ENCODE measurements around the gene TTLL4.

The TTLL4 gene

DNA sequence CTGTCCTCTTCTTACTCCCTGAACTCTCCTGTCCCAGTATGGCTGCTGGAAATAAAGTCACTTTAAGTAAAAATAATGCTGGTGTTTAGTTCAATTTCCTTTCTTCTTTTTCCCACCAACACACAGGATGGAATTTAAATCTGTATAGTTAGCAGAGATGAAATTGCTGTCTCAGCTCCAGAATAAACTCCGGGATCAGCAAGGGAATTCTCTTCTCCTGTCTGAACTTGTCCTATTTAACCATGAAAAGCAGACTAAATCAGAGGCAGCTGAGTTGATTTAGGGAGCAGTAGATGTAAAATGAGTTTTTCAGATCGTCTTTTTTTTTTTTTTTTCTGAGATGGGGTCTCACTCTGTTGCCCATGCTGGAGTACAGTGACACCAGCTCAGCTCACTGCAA lies 25.9 kb downstream of the TTLL4 start:
- TF ChIP-seq, protein P1, sequence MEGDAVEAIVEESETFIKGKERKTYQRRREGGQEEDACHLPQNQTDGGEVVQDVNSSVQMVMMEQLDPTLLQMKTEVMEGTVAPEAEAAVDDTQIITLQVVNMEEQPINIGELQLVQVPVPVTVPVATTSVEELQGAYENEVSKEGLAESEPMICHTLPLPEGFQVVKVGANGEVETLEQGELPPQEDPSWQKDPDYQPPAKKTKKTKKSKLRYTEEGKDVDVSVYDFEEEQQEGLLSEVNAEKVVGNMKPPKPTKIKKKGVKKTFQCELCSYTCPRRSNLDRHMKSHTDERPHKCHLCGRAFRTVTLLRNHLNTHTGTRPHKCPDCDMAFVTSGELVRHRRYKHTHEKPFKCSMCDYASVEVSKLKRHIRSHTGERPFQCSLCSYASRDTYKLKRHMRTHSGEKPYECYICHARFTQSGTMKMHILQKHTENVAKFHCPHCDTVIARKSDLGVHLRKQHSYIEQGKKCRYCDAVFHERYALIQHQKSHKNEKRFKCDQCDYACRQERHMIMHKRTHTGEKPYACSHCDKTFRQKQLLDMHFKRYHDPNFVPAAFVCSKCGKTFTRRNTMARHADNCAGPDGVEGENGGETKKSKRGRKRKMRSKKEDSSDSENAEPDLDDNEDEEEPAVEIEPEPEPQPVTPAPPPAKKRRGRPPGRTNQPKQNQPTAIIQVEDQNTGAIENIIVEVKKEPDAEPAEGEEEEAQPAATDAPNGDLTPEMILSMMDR (conservative IDR thresholded peaks at IDR 0.05; ENCODE audit: control insufficient read depth, insufficient read depth, low read depth, low read length): no peak
- H3K4me3 ChIP-seq (ENCODE audit: control insufficient read depth, low read depth, low read length): no peak overlapping the region
- DNase-seq (ENCODE audit: low read depth): no peak

DNA sequence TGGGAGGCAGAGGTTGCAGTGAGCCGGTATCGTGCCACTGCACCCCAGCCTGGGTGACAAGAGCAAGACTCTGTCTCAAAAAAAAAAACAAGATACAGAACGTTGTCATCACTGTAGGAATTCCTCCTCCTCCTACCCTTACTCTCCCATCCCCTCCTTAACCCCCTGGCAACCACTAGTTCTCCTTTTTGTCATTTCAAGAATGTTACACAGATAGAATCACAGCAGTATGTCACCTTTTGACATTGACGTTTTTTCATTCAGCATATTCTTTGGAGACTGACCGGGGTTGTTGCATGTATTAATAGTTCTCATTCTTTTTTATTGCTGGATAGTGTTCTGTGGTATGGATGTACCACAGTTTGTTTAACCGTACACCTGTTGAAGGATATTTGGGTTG lies 32.4 kb downstream of the TTLL4 start:
- no peak overlapping the region for H3K4me3 ChIP-seq (ENCODE audit: control insufficient read depth, low read depth, low read length)

DNA sequence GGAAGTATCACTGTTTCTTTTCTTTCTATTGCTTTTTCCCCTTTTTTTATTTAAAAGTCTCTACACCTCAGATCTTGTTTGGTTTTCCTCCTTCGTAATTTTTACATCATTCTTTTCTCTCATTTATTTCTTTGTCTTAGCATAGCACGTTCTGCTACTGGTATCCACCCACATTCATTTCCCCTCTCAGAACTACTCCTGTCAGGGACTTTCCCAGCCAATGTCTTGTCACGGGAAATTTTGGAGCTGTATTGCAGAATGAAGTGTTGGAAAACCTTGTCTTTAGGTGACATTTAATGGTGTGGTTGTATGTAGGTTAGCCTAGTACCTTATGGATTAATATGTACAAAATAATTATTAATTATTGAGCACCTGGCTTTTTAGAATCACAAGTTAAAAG lies 34.0 kb downstream of the TTLL4 start:
- DNase-seq (ENCODE audit: low read depth): no peak
- no peak overlapping the region for H3K4me3 ChIP-seq (ENCODE audit: control insufficient read depth, low read depth, low read length)
- TF ChIP-seq, protein P1 (conservative IDR thresholded peaks at IDR 0.05; ENCODE audit: control insufficient read depth, insufficient read depth, low read depth, low read length): no peak

More for the DNA sequence above, 32.4 kb downstream of the TTLL4 start:
- TF ChIP-seq, protein P1 (conservative IDR thresholded peaks at IDR 0.05; ENCODE audit: control insufficient read depth, insufficient read depth, low read depth, low read length): no peak
- DNase-seq (ENCODE audit: low read depth): no peak

DNA sequence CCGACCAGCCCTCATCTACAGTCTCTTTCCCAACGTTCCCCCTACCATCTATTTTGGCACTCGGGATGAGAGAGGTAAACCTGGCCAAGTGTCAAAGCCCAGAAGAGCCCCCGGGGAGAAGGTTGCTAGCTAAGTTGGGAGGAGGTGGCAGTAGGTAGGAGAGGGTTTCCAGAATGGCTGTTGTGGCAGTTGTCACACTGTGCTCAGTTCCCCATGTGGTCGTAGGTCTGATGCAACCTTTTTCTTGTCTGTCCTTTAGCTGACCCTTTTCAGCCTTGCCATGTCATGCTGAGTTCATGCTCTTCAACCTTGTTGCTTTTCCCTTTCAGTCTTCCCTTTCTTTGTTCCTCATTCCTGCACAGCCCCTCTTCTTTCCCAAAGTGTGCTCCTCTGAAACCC lies 34.5 kb downstream of the TTLL4 start:
- H3K4me3 ChIP-seq (ENCODE audit: control insufficient read depth, low read depth, low read length): no peak overlapping the region
- no peak for DNase-seq (ENCODE audit: low read depth)
- TF ChIP-seq, protein P1 (conservative IDR thresholded peaks at IDR 0.05; ENCODE audit: control insufficient read depth, insufficient read depth, low read depth, low read length): no peak

DNA sequence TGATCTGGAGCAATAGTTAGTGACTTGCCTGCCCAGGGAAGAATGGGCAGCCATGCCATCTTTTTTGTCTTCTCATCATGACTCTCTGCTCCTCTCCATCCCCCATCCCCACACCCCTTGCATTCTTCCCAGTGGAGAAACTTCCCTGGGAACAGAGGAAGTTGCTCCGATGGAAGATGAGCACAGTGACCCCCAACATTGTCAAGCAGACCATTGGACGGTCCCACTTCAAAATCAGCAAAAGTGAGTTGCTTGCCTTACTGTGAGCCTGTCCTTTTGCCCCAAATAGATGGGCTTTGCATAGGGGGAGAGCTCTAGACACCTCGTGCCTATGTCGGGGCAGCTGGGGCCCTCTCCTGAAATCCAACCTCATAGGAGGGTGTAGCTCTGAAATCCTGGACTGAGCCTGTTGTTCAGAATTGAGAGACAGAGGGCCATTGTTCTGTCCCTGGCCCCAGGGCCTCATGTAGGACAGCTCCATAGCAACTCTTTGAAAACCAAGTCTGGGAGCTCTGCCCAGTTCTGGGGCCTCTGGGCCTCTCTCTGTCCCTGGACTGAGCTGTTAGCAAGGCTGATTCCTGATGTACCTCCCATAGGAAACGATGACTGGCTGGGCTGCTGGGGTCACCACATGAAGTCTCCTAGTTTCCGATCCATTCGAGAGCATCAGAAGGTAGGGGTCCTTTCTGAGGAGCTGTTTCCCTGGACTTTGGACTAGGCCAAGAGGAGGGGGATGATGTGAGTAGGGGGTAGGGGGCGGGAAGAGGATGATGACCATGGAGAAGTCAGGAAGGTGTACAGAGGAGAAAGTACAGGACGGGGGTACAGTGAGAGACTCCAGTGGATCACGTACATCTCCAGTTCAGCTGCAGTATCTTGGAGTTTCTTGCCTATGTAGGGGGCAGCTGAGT lies 35.2 kb downstream of the TTLL4 start:
- DNase-seq (ENCODE audit: low read depth): no peak
- no peak overlapping the region for H3K4me3 ChIP-seq (ENCODE audit: control insufficient read depth, low read depth, low read length)
- TF ChIP-seq, protein P1 (conservative IDR thresholded peaks at IDR 0.05; ENCODE audit: control insufficient read depth, insufficient read depth, low read depth, low read length): no peak

DNA sequence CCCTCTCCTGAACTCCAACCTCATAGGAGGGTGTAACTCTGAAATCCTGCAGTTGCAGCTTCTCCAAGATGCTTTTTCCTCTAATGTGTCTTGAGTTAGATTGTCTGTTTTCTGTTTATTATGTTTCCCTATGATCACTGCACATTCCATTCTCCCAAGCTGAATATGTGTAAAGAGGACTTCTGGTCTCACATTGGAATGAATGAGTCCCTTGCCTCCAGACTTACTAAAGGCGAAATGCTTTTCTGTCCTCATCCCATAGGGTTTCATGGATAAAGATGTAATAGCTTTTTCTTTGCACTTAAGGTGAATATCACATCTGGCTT lies 35.8 kb downstream of the TTLL4 start:
- no peak for DNase-seq (ENCODE audit: low read depth)
- no peak overlapping the region for H3K4me3 ChIP-seq (ENCODE audit: control insufficient read depth, low read depth, low read length)
- TF ChIP-seq, protein P1 (conservative IDR thresholded peaks at IDR 0.05; ENCODE audit: control insufficient read depth, insufficient read depth, low read depth, low read length): no peak
